HG02588 (cell line): Measurements from ENCODE around the gene RBBP8NL.
"Not testable (repeated sequence)": the region's sequence is repeated elsewhere in the genome, so short reads cannot be mapped to it uniquely, and the experiment has no call there.

Experiments
- ATAC-seq: cut with Tn5 transposase; IDR thresholded peaks from one replicate; pipeline ENCODE4 v1.9.1; 2021; ENCODE audit warnings: mild to moderate bottlenecking, moderate library complexity; ENCODE audit not compliant: unreplicated experiment

Gene RBBP8NL

DNA sequence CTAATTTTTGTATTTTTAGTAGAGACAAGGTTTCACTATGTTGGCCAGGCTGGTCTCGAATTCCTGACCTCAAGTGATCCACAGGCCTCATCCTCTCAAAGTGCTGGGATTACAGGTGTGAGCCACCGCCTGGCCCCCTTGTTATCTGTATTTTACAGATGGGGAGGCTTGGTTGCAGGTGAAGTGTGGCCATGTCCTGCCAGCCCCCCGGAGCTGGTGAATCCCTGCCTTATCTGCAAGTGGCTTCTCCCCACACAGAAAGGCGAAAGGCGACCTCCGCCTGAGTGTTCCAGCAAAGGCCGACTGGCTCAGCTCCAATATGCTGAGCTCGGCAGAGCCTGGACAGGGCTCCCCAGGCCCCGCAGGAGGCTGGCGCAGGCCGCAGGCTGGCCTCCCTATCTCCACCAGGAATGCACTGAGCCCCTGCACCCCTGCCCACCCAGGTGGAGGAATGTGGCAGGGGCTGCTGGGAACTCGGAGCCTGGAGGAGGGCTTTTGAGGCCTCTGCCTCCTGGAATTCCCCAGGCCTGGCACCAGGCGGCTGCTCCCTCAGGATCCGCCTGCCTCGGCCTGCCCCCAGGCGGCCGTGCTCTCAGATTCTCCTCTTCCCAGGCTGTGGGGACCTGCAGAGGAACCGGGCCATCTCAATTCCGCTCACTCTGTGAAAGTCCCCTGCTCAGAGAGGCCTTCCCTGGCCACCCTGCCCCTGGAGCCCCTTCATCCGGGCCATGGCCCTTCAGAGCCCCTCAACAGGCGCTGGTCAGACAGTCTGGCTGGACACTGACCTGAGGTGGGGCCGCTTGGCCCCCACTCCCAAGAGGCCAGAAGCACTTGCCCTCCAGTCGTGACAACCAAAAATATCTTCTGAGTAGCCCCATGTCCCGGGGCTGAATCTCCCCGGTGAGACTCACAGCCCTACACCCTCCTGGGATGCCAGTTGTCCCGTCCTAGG, 51.0 kb downstream of the RBBP8NL start:
- no peak for ATAC-seq

DNA sequence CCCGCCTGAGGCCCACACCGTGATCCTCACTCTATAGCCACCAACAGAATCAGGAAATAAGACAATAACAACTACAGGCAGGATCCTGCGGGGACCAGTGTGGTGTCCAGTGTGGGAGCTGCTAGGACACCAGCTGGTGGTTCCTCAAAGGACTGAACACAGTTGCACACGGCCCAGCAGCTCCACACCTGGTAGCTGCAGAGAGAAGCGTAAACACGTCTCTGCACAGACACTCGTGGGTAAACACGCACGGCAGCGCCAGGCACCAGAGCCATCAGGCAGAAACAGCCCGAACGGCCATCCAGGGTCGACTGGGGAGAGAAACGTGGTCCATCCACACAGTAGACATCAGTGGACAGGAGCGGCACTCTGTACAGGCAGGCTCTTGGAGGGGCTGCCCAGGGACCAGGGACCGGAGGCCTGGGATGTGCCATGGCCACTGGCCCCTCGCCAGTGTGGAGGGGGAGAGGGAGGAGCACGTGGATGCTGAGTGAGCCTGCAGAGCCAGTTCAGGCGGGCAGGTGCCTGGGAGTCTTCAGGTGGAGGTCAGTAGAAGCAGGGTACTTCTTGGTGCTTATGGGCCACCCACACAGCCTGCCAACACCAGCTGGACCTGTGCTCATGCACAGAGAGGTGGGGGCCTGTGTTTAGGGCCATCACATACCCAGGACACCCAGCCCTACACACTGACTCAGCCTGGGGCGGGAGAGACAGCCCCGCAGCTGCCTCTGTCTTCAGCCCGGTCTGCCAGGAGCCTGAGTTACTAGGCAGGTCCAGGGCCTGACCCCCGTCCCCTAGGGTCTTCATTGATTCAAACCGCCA, 52.8 kb downstream of the RBBP8NL start:
- ATAC-seq: no peak

- ATAC-seq: not testable (repeated sequence)
Observed at GRCh38 chr20:62373631-62374179, 53.6 kb downstream of the RBBP8NL start.

- ATAC-seq: no peak
Observed at GRCh38 chr20:62372042-62372993, 55.0 kb downstream of the RBBP8NL start.

DNA sequence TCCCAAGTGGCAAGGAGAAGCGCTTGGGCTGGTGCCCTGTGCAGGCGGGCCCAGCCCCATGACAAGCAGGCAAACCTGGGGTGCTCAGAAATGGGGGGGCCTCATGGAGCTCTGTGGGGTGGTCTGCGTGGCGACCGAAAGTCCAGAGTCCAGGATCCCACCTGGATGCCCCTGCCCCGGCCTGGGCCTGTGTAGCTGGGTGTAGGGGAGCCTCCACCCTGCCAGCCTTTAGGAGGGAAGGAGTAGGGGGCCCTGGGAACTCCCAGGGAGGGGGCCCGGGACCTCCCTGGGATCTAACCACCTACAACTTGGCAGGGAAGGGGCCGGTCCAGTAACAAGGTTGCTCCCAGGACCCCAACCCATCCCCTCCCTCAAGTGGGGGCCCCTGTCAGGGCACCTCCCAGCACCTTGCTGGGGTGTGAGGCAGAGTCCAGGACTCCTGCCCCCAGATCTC, 55.7 kb downstream of the RBBP8NL start:
- ATAC-seq: no peak

DNA sequence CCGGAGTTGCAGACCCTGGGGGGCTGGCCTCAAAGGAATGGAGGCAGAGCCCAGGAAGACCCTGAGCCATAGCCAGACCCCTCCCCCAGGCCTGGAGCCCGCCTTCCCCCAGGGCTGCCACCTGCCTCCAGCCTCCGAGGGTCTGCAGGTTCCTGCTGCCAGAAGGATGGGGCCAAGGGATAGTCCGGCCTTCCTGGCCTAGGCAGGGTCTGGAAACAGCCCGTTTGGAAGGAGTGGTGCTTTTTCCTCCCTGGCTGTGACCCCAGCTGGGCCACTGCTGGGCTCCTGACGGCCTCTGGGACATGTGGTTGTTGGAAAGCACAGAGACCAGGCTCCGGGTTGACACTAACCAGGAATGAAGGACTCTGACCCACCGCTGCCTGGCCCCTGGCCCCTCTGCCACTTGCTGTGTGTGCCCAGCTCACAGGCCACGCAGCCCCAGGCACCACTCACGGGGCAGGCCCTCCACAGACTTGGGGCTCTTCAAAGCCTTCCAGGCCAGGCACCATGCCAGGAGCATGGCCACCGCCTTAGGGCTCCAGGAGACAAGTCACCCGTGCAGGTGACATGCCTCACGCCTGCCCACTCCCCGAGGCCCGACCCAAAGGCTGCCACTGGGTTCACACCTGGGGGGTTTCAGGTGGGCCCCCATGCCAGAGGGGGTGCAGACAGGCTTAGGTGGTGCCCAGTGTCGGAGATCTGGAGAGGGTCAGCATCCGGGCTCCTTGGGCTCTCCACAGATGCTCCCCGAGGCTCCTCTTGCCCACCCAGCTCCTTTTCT, 56.3 kb downstream of the RBBP8NL start:
- ATAC-seq: no peak

DNA sequence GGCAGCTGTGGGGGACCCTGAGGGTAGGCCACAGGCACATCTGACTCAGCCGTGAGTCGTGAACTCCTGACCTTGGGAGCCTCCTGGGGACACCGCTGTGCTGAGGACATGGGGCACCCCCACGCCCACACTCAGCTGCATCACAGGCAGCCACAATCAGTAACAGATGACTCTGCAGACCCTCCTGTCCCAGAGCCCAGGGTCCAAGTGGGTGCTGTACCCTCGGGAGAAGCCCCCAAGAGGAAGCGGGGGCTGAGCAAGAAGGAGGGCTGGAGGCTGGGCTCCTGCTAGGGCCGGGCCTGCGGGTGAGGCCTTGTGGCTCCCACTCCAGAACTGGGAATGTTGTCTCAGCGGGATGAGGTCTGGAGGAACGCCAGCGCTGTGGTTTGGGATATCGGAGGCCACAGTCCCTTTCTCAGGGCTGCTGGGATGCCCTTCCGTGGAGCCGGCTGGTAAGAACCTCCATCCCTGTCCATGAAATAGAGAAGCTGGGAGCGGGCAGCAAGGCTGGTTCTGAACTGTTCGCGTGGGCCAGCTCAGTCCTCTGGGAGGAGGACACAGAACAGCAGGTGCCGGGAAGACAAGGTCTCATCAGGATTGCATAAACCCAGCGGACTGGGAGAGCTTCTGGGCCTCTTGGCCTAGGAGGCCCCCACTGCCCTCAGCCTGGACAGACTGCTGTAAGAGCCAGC, 57.1 kb downstream of the RBBP8NL start:
- ATAC-seq: no peak

DNA sequence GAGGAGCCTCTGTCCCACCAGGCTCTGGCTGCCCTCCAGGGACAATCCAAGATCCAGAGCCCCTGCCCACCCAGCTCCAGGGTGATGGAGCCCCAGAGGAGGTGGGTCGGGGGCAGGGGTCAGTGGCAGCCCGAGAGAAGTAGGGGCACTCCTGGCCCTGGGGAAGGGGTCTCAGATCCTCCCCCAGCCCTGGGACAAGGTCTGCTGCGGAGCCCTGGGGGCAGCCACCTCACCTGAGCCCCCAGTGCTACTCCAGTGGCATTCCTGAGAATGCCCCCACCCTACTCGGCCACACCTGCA, 57.6 kb downstream of the RBBP8NL start:
- no peak for ATAC-seq

GRCh38 chr20:62368976-62369814, 58.1 kb downstream of the RBBP8NL start:
- no peak for ATAC-seq

DNA sequence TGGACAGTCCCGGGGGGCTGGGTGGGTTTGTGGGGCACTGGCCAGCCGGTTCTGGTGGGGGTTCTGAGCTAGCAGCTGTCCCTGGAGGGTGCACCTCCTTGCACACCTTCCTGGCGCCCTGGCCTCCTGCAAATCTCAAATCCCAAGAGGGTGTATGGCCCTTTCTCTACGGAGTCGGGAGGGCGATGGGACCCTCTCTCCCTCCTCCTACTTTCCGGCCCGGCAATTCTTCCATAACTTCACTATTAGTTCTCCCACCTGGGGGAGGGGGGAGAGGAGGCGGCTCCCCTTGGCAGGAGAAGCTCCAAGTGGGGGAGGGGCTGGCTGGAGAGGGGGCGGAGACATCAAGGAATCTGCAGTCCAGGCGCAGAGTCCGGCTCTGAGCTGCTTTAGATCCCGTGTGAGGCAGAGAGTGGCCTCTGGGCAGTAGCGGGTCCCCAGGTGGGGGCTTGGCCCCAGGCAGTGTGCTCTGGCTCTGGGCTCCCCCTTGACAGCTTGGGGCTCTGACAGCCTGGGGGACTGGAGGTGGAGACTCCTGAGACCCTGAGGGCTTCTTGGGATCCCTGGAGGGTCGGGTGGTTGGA, 58.9 kb downstream of the RBBP8NL start:
- no peak for ATAC-seq

DNA sequence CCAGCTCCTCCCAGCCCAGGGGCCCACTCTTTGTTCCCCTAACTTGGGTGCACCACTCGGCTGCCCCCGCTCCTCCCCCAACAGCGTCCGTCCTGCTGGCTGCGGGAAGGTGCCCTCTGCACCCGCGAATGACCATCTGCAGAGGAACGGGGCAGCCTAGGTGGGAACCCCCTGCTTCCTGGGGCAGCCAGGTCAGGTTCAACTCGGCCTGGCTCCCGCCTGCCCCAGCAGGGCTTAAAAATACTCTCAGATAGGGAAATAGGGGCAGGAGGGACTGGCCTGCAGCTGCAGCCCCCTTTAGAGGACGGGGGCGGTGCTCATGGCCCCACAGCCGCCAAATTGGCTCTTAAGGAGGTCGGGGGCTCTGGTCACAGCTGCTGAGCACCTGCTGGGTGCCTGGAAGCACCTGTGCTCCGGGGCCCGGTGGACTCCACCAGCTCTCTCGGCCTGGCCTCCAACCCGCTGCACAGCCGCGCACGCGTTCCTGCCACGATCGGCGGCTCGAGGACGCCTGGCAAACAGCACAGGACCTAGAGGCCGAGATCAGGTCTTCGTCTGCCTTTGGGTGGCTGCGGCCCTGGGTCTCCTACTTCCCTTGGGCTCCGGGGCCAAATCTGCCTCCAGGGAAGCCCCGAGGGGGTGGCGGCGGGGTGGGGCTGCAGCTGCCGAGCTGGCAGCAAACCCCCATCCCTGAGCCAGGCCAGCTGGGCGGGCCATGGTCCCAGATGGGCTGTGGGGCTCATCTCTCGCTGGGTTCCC, 59.5 kb downstream of the RBBP8NL start:
- ATAC-seq: no peak

DNA sequence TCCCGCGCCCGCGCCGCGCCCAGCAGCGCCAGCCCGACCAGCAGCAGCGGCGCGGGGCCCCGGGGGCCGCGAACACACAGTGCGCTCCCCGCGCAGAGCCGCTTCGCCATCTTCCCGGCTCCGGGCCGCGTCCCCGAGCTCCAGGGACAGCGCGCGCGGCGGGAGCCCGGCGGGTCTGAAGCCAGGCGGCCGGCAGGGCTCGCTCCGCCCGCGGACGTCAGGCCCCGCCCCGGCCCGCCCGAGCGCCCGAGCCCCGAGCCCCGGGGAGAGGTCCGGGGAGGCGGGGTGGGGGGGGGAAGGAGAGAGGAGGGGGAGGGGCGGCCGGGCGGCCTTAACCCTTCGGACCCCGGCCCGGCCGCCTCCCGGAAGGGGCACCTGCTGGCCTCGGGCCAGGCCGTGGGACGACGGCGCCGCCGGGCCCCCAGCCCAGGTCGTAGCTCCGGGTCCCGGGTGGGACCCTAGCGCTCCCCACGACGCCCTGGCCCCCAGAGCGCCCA, 60.2 kb downstream of the RBBP8NL start, which contains the start of gene LAMA5:
Gene LAMA5, minus strand, starts transcription at position 177 of the 497 bp plus-strand sequence. Its CDS starts 67 bp downstream, at position 110.
- no peak for ATAC-seq

GRCh38 chr20:62366370-62367135, 60.8 kb downstream of the RBBP8NL start:
- no peak for ATAC-seq

GRCh38 chr20:62365814-62366369, 61.4 kb downstream of the RBBP8NL start:
- ATAC-seq: no peak

DNA sequence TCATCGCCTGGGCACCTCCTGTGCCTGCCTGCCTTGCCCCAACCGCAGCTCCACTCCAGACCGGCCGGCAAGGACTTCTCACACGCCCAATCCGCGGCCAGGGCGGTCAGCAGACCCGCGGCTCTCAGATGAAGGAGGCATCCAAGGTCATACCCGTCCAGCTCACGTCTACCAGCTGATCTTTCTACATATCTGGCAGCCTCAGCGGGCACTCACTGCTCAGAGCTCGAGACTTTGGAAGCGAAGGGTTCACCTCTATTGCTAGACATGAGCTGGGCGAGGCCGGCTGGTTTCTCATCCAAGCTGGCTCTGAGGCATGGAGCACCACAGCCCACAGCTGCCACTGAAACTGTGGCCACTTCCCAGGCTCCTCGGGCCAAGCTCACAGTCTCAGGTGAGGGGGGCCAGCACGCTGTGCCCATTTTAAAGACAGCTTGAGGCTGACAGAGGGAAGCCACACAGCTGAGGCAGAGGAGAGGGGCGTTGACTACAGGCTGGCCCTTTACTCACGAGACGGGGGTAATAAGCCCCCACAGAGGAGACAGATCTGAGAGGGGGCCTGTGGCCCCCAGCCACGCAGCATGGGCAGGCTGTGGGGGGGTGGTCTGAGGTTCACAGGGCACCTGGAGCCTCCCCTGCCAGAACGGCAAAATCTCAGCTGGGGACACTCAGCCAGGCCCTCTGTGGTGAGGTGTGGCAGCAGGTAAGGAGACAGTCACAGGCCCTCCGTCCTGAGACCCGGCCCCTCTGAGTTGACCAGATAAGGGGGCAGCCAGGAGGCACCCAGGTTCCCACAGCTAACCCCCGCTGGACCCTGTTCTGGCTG, 62.2 kb downstream of the RBBP8NL start:
- no peak for ATAC-seq
